Neural progenitor cell (in vitro differentiated cells): Measurements from ENCODE around the gene STAG3. TPM values are rescaled to one million over a fixed set of nuclear protein-coding genes. Genes with fewer than 3 reads are reported as not detected.

Experiments
- DNase-seq: peaks from one replicate; pipeline ENCODE4 v3.0.0-alpha.2; 2016; ENCODE audit warnings: low spot score
- H2AFZ ChIP-seq: fragments of 200-600 bp; sonication (generic); replicated peaks from 2 replicates; pipeline ENCODE4 v1.6.1; 2016; ENCODE audit warnings: antibody characterized with exemption
- H3F3A ChIP-seq: fragments of 200-600 bp; sonication (generic); 2 replicates; pipeline ENCODE4 v1.6.1; 2016; ENCODE audit warnings: antibody characterized with exemption, low read depth
- H3K27ac ChIP-seq: fragments of 200-600 bp; sonication (generic); 2 replicates; pipeline ENCODE4 v1.5.1; 2016; ENCODE audit warnings: mild to moderate bottlenecking
- H3K27me3 ChIP-seq: fragments of 200-600 bp; sonication (generic); 2 replicates; pipeline ENCODE4 v1.6.1; 2016; ENCODE audit warnings: mild to moderate bottlenecking, moderate library complexity
- H3K36me3 ChIP-seq: fragments of 200-600 bp; sonication (generic); 2 replicates; pipeline ENCODE4 v1.5.1; 2016
- H3K4me1 ChIP-seq: fragments of 200-600 bp; sonication (generic); 2 replicates; pipeline ENCODE4 v1.6.1; 2016; ENCODE audit warnings: mixed run types
- H3K4me2 ChIP-seq: fragments of 200-600 bp; sonication (generic); 2 replicates; pipeline ENCODE4 v1.6.1; 2016
- H3K4me3 ChIP-seq: fragments of 200-600 bp; sonication (generic); 2 replicates; pipeline ENCODE4 v1.5.1; 2016
- H3K79me2 ChIP-seq: fragments of 200-600 bp; sonication (generic); 2 replicates; pipeline ENCODE4 v1.6.1; 2016; ENCODE audit warnings: low read depth
- H3K9ac ChIP-seq: fragments of 200-600 bp; sonication (generic); 2 replicates; pipeline ENCODE4 v1.6.1; 2016
- H3K9me3 ChIP-seq: fragments of 200-600 bp; sonication (generic); 2 replicates; pipeline ENCODE4 v1.5.1; 2016; ENCODE audit warnings: low read depth
- H4K20me1 ChIP-seq: fragments of 200-600 bp; sonication (generic); 2 replicates; pipeline ENCODE4 v1.6.1; 2016; ENCODE audit warnings: low read depth
- H3K27ac Mint-ChIP-seq: 3 replicates; pipeline ENCODE4 v1.8.0; 2021; ENCODE audit warnings: mixed read lengths
- H3K27me3 Mint-ChIP-seq: 2 replicates; pipeline ENCODE4 v1.8.0; 2022; ENCODE audit warnings: low read depth, mild to moderate bottlenecking, inconsistent platforms, moderate library complexity, mixed read lengths; ENCODE audit not compliant: insufficient read depth
- H3K36me3 Mint-ChIP-seq: 3 replicates; pipeline ENCODE4 v1.8.0; 2021; ENCODE audit warnings: mixed read lengths
- H3K4me1 Mint-ChIP-seq: 3 replicates; pipeline ENCODE4 v1.8.0; 2021; ENCODE audit warnings: mixed read lengths
- H3K4me3 Mint-ChIP-seq: 3 replicates; pipeline ENCODE4 v1.8.0; 2021; ENCODE audit warnings: mild to moderate bottlenecking, moderate library complexity, mixed read lengths
- H3K9me3 Mint-ChIP-seq: 3 replicates; pipeline ENCODE4 v1.8.0; 2020; ENCODE audit warnings: mixed read lengths
- CTCF ChIP-seq: fragments of 200-600 bp; sonication (generic); IDR thresholded peaks from 2 replicates; pipeline ENCODE4 v1.5.1; 2017; ENCODE audit warnings: antibody characterized with exemption, mild to moderate bottlenecking
- EZH2 ChIP-seq: fragments of 200-600 bp; sonication (generic); IDR thresholded peaks from 2 replicates; pipeline ENCODE4 v1.6.1; 2017; ENCODE audit warnings: antibody characterized with exemption, mild to moderate bottlenecking, moderate library complexity
- EZH2phosphoT487 ChIP-seq: fragments of 200-600 bp; sonication (generic); IDR thresholded peaks from 2 replicates; pipeline ENCODE4 v1.6.1; 2017; ENCODE audit warnings: antibody characterized with exemption
- total RNA-seq: library from RNA; depleted of rRNA; stranded (reverse); fragments of >200 nt; gene quantifications from 2 replicates; pipeline ENCODE4 v1.2.3, GENCODE V29; 2015; ENCODE audit warnings: low replicate concordance

Gene STAG3
- total RNA-seq, 1 donor from 2014 or later = 0.58 TPM

- Histone ChIP-seq H3K79me2 (peaks cover 2% of the 10 kb centered on the region), H3K9me3 (no peaks in the 10 kb centered on the region), H4K20me1 (peaks cover 62% of the 10 kb centered on the region), H3K4me3 (peak overlapping the region; percentile 55), H2AFZ (peak overlapping the region; percentile 45), H3K36me3 (no peaks in the 10 kb centered on the region), H3K9ac (no peak overlapping the region), H3K4me2 (peak overlapping the region; percentile 89), H3K27me3 (peaks cover 38% of the 10 kb centered on the region), H3K27ac (no peak overlapping the region), H3F3A (peaks cover 44% of the 10 kb centered on the region), H3K4me1 (peaks cover 38% of the 10 kb centered on the region)
- Mint-ChIP-seq H3K27me3 (peaks cover 17% of the 10 kb centered on the region), H3K4me1 (peaks cover 57% of the 10 kb centered on the region), H3K9me3 (no peaks in the 10 kb centered on the region), H3K36me3 (peaks cover 18% of the 10 kb centered on the region), H3K4me3 (no peak overlapping the region), H3K27ac (no peak overlapping the region)
- TF ChIP-seq CTCF (no peak), EZH2phosphoT487 (no peak), EZH2 (no peak)
- peak; percentile 84 for DNase-seq
These were observed 6.5 kb upstream of the STAG3 start for GRCh38 chr7:100171087-100171681.

GRCh38 chr7:100171840-100172239, 5.9 kb upstream of the STAG3 start:
- H3K9ac ChIP-seq = no peak overlapping the region

GRCh38 chr7:100173806-100174495, 3.8 kb upstream of the STAG3 start:
- peaks cover 18% of the 10 kb centered on the region for H3K36me3 Mint-ChIP-seq
- Histone ChIP-seq H3K79me2 (peaks cover 10% of the 10 kb centered on the region), H3K27ac (no peak overlapping the region), H3F3A (peaks cover 35% of the 10 kb centered on the region), H3K9me3 (no peaks in the 10 kb centered on the region), H3K9ac (no peak overlapping the region), H3K4me3 (no peak overlapping the region), H2AFZ (no peak overlapping the region), H3K4me1 (peaks cover 23% of the 10 kb centered on the region), H4K20me1 (peaks cover 66% of the 10 kb centered on the region), H3K27me3 (peaks cover 33% of the 10 kb centered on the region), H3K36me3 (no peaks in the 10 kb centered on the region), H3K4me2 (no peak overlapping the region)
- no peak overlapping the region for H3K27ac Mint-ChIP-seq
- no peak for DNase-seq
- TF ChIP-seq EZH2phosphoT487 (no peak), CTCF (no peak), EZH2 (no peak)
- H3K4me1 Mint-ChIP-seq = peaks cover 36% of the 10 kb centered on the region
- H3K4me3 Mint-ChIP-seq = no peak overlapping the region
- peaks cover 8% of the 10 kb centered on the region for H3K27me3 Mint-ChIP-seq
- no peaks in the 10 kb centered on the region for H3K9me3 Mint-ChIP-seq

More at GRCh38 chr7:100171840-100172239, 5.9 kb upstream of the STAG3 start:
- H3K4me3 ChIP-seq = peak overlapping the region; percentile 55
- TF ChIP-seq CTCF (no peak), EZH2 (no peak), EZH2phosphoT487 (no peak)
- no peak overlapping the region for H2AFZ ChIP-seq
- H3K9me3 Mint-ChIP-seq = no peaks in the 10 kb centered on the region
- no peak overlapping the region for H3K27ac ChIP-seq
- no peak overlapping the region for H3K27ac Mint-ChIP-seq
- peaks cover 18% of the 10 kb centered on the region for H3K36me3 Mint-ChIP-seq
- peak overlapping the region; percentile 89 for H3K4me2 ChIP-seq
- no peaks in the 10 kb centered on the region for H3K36me3 ChIP-seq
- H3K79me2 ChIP-seq = peaks cover 8% of the 10 kb centered on the region
- peaks cover 44% of the 10 kb centered on the region for H3F3A ChIP-seq
- H3K27me3 Mint-ChIP-seq = peaks cover 11% of the 10 kb centered on the region
- H3K27me3 ChIP-seq = peaks cover 31% of the 10 kb centered on the region
- peaks cover 57% of the 10 kb centered on the region for H3K4me1 Mint-ChIP-seq
- no peak for DNase-seq
- peaks cover 68% of the 10 kb centered on the region for H4K20me1 ChIP-seq
- H3K4me1 ChIP-seq = peaks cover 42% of the 10 kb centered on the region
- H3K9me3 ChIP-seq = no peaks in the 10 kb centered on the region
- H3K4me3 Mint-ChIP-seq = peak overlapping the region; percentile 71
